ENCODE measurements around the gene SPACA4.

GRCh38 chr19:48644355-48644754 is 37.8 kb downstream of the SPACA4 start:
- TF ChIP-seq, protein P1, sequence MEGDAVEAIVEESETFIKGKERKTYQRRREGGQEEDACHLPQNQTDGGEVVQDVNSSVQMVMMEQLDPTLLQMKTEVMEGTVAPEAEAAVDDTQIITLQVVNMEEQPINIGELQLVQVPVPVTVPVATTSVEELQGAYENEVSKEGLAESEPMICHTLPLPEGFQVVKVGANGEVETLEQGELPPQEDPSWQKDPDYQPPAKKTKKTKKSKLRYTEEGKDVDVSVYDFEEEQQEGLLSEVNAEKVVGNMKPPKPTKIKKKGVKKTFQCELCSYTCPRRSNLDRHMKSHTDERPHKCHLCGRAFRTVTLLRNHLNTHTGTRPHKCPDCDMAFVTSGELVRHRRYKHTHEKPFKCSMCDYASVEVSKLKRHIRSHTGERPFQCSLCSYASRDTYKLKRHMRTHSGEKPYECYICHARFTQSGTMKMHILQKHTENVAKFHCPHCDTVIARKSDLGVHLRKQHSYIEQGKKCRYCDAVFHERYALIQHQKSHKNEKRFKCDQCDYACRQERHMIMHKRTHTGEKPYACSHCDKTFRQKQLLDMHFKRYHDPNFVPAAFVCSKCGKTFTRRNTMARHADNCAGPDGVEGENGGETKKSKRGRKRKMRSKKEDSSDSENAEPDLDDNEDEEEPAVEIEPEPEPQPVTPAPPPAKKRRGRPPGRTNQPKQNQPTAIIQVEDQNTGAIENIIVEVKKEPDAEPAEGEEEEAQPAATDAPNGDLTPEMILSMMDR (IDR thresholded peaks at IDR 0.05): no peak
- TF ChIP-seq ZFX (IDR thresholded peaks at IDR 0.05; ENCODE audit: borderline replicate concordance): no peak
